Esophagus squamous epithelium (tissue), 5 donors: ENCODE measurements around the gene GNAL. TPM values are rescaled to one million over a fixed set of nuclear protein-coding genes. Genes with fewer than 3 reads are reported as not detected.

Source experiments
- DNase-seq: peaks from one replicate; lab custom pipeline; 2025; lab: John Stamatoyannopoulos, UW
- H3K27ac ChIP-seq, 4 donors: fragments of 200-600 bp; sonication (generic); one replicate each; pipeline ENCODE4 v1.5.1; 2016 to 2019; ENCODE audit warnings: mild to moderate bottlenecking in 1 of 4
- H3K27me3 ChIP-seq, 4 donors: fragments of 200-600 bp; sonication (generic); 1 replicate in 3 of 4; 2 replicates in 1 of 4; pipeline versions ENCODE4 v1.5.1 to v1.6.0; 2017 to 2021; ENCODE audit warnings: antibody characterized with exemption in 1 of 4
- H3K36me3 ChIP-seq, 3 donors: fragments of 200-600 bp; sonication (generic); one replicate each; pipeline ENCODE4 v1.5.1; 2016 to 2019
- H3K4me1 ChIP-seq, 3 donors: fragments of 200-600 bp; sonication (generic); one replicate each; pipeline ENCODE4 v1.5.1; 2017 to 2019
- H3K4me3 ChIP-seq, 4 donors: fragments of 200-600 bp; sonication (generic); 1 replicate in 3 of 4; 2 replicates in 1 of 4; pipeline ENCODE4 v1.5.1; 2016 to 2019; ENCODE audit warnings: mild to moderate bottlenecking in 2 of 4, moderate library complexity in 1 of 4
- H3K9me3 ChIP-seq, 3 donors: fragments of 200-600 bp; sonication (generic); one replicate each; pipeline ENCODE4 v1.5.1; 2016 to 2019
- CTCF ChIP-seq, 6 experiments: fragments of 450-650 bp in 4 of 6; fragments of 200-600 bp in 2 of 6; sonication (generic) in 2 of 6; IDR thresholded peaks; one replicate each; pipeline ENCODE4 v1.5.1; 2016 to 2019; ENCODE audit warnings: antibody characterized with exemption in 6 of 6, mild to moderate bottlenecking in 4 of 6, moderate library complexity in 4 of 6
- POLR2A ChIP-seq, 4 donors: fragments of 450-650 bp; IDR thresholded peaks; one replicate each; pipeline ENCODE4 v1.6.1; 2017; ENCODE audit warnings: antibody characterized with exemption in 4 of 4, mild to moderate bottlenecking in 4 of 4, moderate library complexity in 3 of 4
- WGBS, 2 donors: methylation state at CpG; one replicate each; pipeline ENCODE4 v1.1.5; 2018; 5-methylcytosine and 5-hydroxymethylcytosine counted together
- intact Hi-C: fragments of 100-400 bp; cut with DNase I; formaldehyde crosslinking; loops from one replicate; pipeline ENCODE4 v1.15.0; 2022
- total RNA-seq, 4 donors: library from RNA; depleted of rRNA; stranded (reverse); fragments of >200 nt; gene quantifications; one replicate each; pipeline ENCODE4 v1.1.0, GENCODE V29; 2016
- donor health status: DM: yes; HTN: yes; CAD: no.

Gene GNAL
- total RNA-seq, 4 donors from 2014 or later: 2.4 to 23.4 (median 7.0) TPM

GRCh38 chr18:11866764-11867163 lies 177.7 kb downstream of the GNAL start:
- H3K4me1 ChIP-seq: peaks cover 0 to 6% (median 0%) of the 10 kb centered on the region in 3 donors
- no peak for TF ChIP-seq CTCF (IDR thresholded peaks at IDR 0.05)
- TF ChIP-seq POLR2A (IDR thresholded peaks at IDR 0.05): no peak
- H3K9me3 ChIP-seq: no peaks in the 10 kb centered on the region
- H3K4me3 ChIP-seq: no peak overlapping the region
- intact Hi-C loops: no loop called here
- WGBS, 2 donors: 44 to 67% methylated on average over 3 to 4 of the region's 5 CpGs
- H3K27me3 ChIP-seq: no peaks in the 10 kb centered on the region
- peaks cover 0 to 28% (median 0%) of the 10 kb centered on the region in 3 donors for H3K36me3 ChIP-seq
- DNase-seq: no peak
- no peak overlapping the region for H3K27ac ChIP-seq

GRCh38 chr18:11868230-11868629 lies 179.2 kb downstream of the GNAL start:
- Histone ChIP-seq H3K27ac (no peak overlapping the region), H3K36me3 (peaks cover 0 to 32% (median 0%) of the 10 kb centered on the region in 3 donors), H3K4me3 (no peak overlapping the region), H3K27me3 (no peaks in the 10 kb centered on the region), H3K9me3 (no peaks in the 10 kb centered on the region), H3K4me1 (peaks cover 0 to 7% (median 0%) of the 10 kb centered on the region in 3 donors)
- intact Hi-C loops: no loop called here
- DNase-seq: no peak
- no peak for TF ChIP-seq CTCF (IDR thresholded peaks at IDR 0.05)
- TF ChIP-seq POLR2A (IDR thresholded peaks at IDR 0.05): no peak
- WGBS, 2 donors: 89 to 92% methylated on average over 8 of the region's 8 CpGs

- no peak for DNase-seq
- intact Hi-C loops: no loop called here
- Histone ChIP-seq H3K4me3 (no peak overlapping the region), H3K27me3 (no peaks in the 10 kb centered on the region), H3K4me1 (peaks cover 0 to 7% (median 0%) of the 10 kb centered on the region in 3 donors), H3K36me3 (peaks cover 0 to 59% (median 0%) of the 10 kb centered on the region in 3 donors), H3K9me3 (no peaks in the 10 kb centered on the region), H3K27ac (no peak overlapping the region)
- TF ChIP-seq CTCF (IDR thresholded peaks at IDR 0.05): no peak
- TF ChIP-seq POLR2A (IDR thresholded peaks at IDR 0.05): no peak
- WGBS, 2 donors: 28 to 37% methylated on average over 5 of the region's 5 CpGs
Observed at GRCh38 chr18:11871501-11871900, 182.4 kb downstream of the GNAL start.

- 49 to 53% methylated on average over 5 to 12 of the region's 13 CpGs for WGBS, 2 donors
- intact Hi-C loops: no loop called here
- no peak overlapping the region for H3K4me3 ChIP-seq
Observed at GRCh38 chr18:11872479-11873136, 183.5 kb downstream of the GNAL start.

More at GRCh38 chr18:11872479-11873136, 183.5 kb downstream of the GNAL start:
- Histone ChIP-seq H3K9me3 (no peaks in the 10 kb centered on the region), H3K36me3 (peaks cover 0 to 63% (median 0%) of the 10 kb centered on the region in 3 donors), H3K27me3 (no peaks in the 10 kb centered on the region), H3K4me1 (peaks cover 0 to 7% (median 0%) of the 10 kb centered on the region in 3 donors), H3K27ac (no peak overlapping the region)
- TF ChIP-seq POLR2A (IDR thresholded peaks at IDR 0.05): no peak
- peak in 5 of 6 experiments; percentile 28 to 56 (median 29) for TF ChIP-seq CTCF (IDR thresholded peaks at IDR 0.05)
- DNase-seq: no peak
